GM19351 (cell line): Measurements from ENCODE around the gene ALDH1B1.

Experiments
- ATAC-seq: cut with Tn5 transposase; IDR thresholded peaks from one replicate; pipeline ENCODE4 v1.9.1; 2021; ENCODE audit warnings: mild to moderate bottlenecking, moderate library complexity; ENCODE audit not compliant: unreplicated experiment

Gene ALDH1B1

GRCh38 chr9:38392235-38393127 lies at the start of gene ALDH1B1:
Gene ALDH1B1 (plus strand): TSS chr9:38392702. CDS start chr9:38395749, 3,047 bp downstream.
- ATAC-seq, result peak; percentile 97

GRCh38 chr9:38343037-38343436 lies 49.5 kb upstream of the ALDH1B1 start:
- no peak for ATAC-seq

- no peak for ATAC-seq
Measured at GRCh38 chr9:38343552-38343951, 49.0 kb upstream of the ALDH1B1 start.

GRCh38 chr9:38344566-38345324 lies 47.8 kb upstream of the ALDH1B1 start:
- no peak for ATAC-seq

GRCh38 chr9:38345851-38346755 lies 46.4 kb upstream of the ALDH1B1 start:
- ATAC-seq, result no peak

- no peak for ATAC-seq
Measured at GRCh38 chr9:38346811-38347210, 45.7 kb upstream of the ALDH1B1 start.

- ATAC-seq, result no peak
Measured at GRCh38 chr9:38347271-38347671, 45.2 kb upstream of the ALDH1B1 start.

GRCh38 chr9:38347946-38348345 lies 44.6 kb upstream of the ALDH1B1 start:
- ATAC-seq, result no peak

GRCh38 chr9:38350529-38350928 lies 42.0 kb upstream of the ALDH1B1 start:
- ATAC-seq, result no peak

GRCh38 chr9:38352530-38353328 lies 39.8 kb upstream of the ALDH1B1 start:
- no peak for ATAC-seq

GRCh38 chr9:38355115-38355514 lies 37.4 kb upstream of the ALDH1B1 start:
- ATAC-seq, result no peak

GRCh38 chr9:38355517-38356120 lies 36.9 kb upstream of the ALDH1B1 start:
- no peak for ATAC-seq

- ATAC-seq, result no peak
Measured at GRCh38 chr9:38356851-38357250, 35.7 kb upstream of the ALDH1B1 start.

- no peak for ATAC-seq
Measured at GRCh38 chr9:38357350-38358114, 35.0 kb upstream of the ALDH1B1 start.

GRCh38 chr9:38358390-38359296 lies 33.9 kb upstream of the ALDH1B1 start:
- no peak for ATAC-seq

GRCh38 chr9:38359297-38359653 lies 33.2 kb upstream of the ALDH1B1 start:
- no peak for ATAC-seq

- ATAC-seq, result no peak
Measured at GRCh38 chr9:38359689-38360385, 32.7 kb upstream of the ALDH1B1 start.
